Adrenal gland (tissue), 12 donors: ENCODE measurements around the gene ASB18. TPM values are rescaled to one million over a fixed set of nuclear protein-coding genes. Genes with fewer than 3 reads are reported as not detected.

Experiments used
- DNase-seq, 7 donors: peaks; one replicate each; pipeline ENCODE4 v3.0.0-alpha.2; 2019 to 2020
- H3K27ac ChIP-seq, 5 donors: fragments of 200-600 bp; sonication (generic) in 4 of 5; 1 replicate in 3 of 5; 2 replicates in 2 of 5; pipeline versions ENCODE4 v1.5.1 to v1.8.0; 2016 to 2020; ENCODE audit warnings: mild to moderate bottlenecking in 1 of 5
- H3K27me3 ChIP-seq: fragments of 200-600 bp; 2 replicates; pipeline ENCODE4 v1.8.0; 2021
- H3K36me3 ChIP-seq, 2 donors: fragments of 200-600 bp; replicated peaks in 1 of 2; 1 replicate in 1 of 2; 2 replicates in 1 of 2; pipeline versions ENCODE4 v1.5.1 to v1.8.0; 2018 to 2022
- H3K4me1 ChIP-seq, 2 donors: fragments of 200-600 bp; replicated peaks in 1 of 2; 1 replicate in 1 of 2; 2 replicates in 1 of 2; pipeline versions ENCODE4 v1.5.1 to v1.8.0; 2018 to 2021
- H3K4me3 ChIP-seq, 4 donors: fragments of 200-600 bp; sonication (generic) in 3 of 4; one replicate each; pipeline ENCODE4 v1.5.1; 2016 to 2018
- H3K9me3 ChIP-seq, 3 donors: fragments of 200-600 bp; sonication (generic) in 1 of 3; replicated peaks in 1 of 3; 1 replicate in 2 of 3; 2 replicates in 1 of 3; pipeline versions ENCODE4 v1.5.1 to v1.8.0; 2016 to 2021
- CTCF ChIP-seq, 6 experiments: fragments of 450-650 bp in 4 of 6; fragments of 200-600 bp in 2 of 6; sonication (generic) in 1 of 6; IDR thresholded peaks; 1 replicate in 5 of 6; 2 replicates in 1 of 6; pipeline versions ENCODE4 v1.5.1 to v1.8.0; 2016 to 2021; ENCODE audit warnings: antibody characterized with exemption in 6 of 6, mild to moderate bottlenecking in 2 of 6, moderate library complexity in 1 of 6
- POLR2A ChIP-seq, 2 donors: fragments of 450-650 bp; IDR thresholded peaks; one replicate each; pipeline ENCODE4 v1.6.1; 2017; ENCODE audit warnings: antibody characterized with exemption in 2 of 2, mild to moderate bottlenecking in 2 of 2, moderate library complexity in 1 of 2
- WGBS, 4 donors: extraction: QIAGEN DNeasy Blood & Tissue Kit in 2 of 4; methylation state at CpG; one replicate each; pipeline versions ENCODE4 v1.1.5 to v1.1.7; 2013 to 2017; 5-methylcytosine and 5-hydroxymethylcytosine counted together
- intact Hi-C, 2 donors: fragments of 100-400 bp; cut with DNase I; formaldehyde crosslinking; loops; one replicate each; pipeline versions ENCODE4 v1.14.1 to v1.15.0; 2022 to 2023
- polyA plus RNA-seq, 3 donors: library from polyadenylated mRNA; stranded (reverse); fragments of 200-250 nt in 2 of 3; fragments of 350-450 nt in 1 of 3; fragmentation: Illumina TruSeq in 1 of 3; extraction: RNeasy Lipid Tissue Mini Kit (QIAGEN cat#74804) in 1 of 3; gene quantifications; one replicate each; pipeline ENCODE4 v1.2.3, GENCODE V29; 2013 to 2014
- total RNA-seq, 9 donors: library from RNA; depleted of rRNA in 4 of 9; stranded (reverse); fragments of >200 nt in 4 of 9; fragments of 120-200 nt in 1 of 9; fragmentation: NEBNext Ultra II Directional in 1 of 9; extraction: Animal tissue kit (Norgen Biotek cat#: 25700) in 1 of 9; gene quantifications; one replicate each; pipeline versions ENCODE4 v1.1.0 to v1.2.4, GENCODE V29; 2013 to 2023
- donor health status: healthy with polysubstance abuse.
- donor health status: Bipolar disorder and iron deficiency.
- donor health status: DM: yes; HTN: yes; CAD: no.
- donor health status: DM: no; HTN: no; CAD: no.
- donor health status: DM: no; HTN: no; CAD: no.
- donor health status: DM: yes; HTN: yes; CAD: no.

Gene ASB18
- total and polyA plus RNA-seq, 12 donors = not detected

- Histone ChIP-seq H3K9me3 (no peaks in the 10 kb centered on the region), H3K4me1 (no peaks in the 10 kb centered on the region), H3K27me3 (peaks cover 19% of the 10 kb centered on the region), H3K27ac (no peak overlapping the region), H3K36me3 (no peaks in the 10 kb centered on the region), H3K4me3 (no peak overlapping the region)
- TF ChIP-seq POLR2A (IDR thresholded peaks at IDR 0.05) (no peak), CTCF (IDR thresholded peaks at IDR 0.05) (no peak)
- intact Hi-C loops = no loop called here
- no peak for DNase-seq
- 32 to 40% (median 35%) methylated on average over 4 of the region's 4 CpGs for WGBS, 4 donors
Observed at GRCh38 chr2:236217926-236218325, 46.3 kb downstream of the ASB18 start.

- WGBS, 4 donors = 85 to 92% (median 89%) methylated on average over 5 to 7 of the region's 7 CpGs
- DNase-seq = no peak
- Histone ChIP-seq H3K27ac (no peak overlapping the region), H3K4me3 (no peak overlapping the region), H3K27me3 (peaks cover 19% of the 10 kb centered on the region), H3K4me1 (no peaks in the 10 kb centered on the region), H3K36me3 (no peaks in the 10 kb centered on the region), H3K9me3 (no peaks in the 10 kb centered on the region)
- intact Hi-C loops = no loop called here
- TF ChIP-seq CTCF (IDR thresholded peaks at IDR 0.05) (no peak), POLR2A (IDR thresholded peaks at IDR 0.05) (no peak)
Observed at GRCh38 chr2:236216711-236217110, 47.5 kb downstream of the ASB18 start.

- WGBS, 4 donors = 68 to 79% (median 76%) methylated on average over 12 of the region's 12 CpGs
- TF ChIP-seq CTCF (IDR thresholded peaks at IDR 0.05) = no peak
- no peak for TF ChIP-seq POLR2A (IDR thresholded peaks at IDR 0.05)
- Histone ChIP-seq H3K4me3 (no peak overlapping the region), H3K27ac (no peak overlapping the region), H3K4me1 (no peaks in the 10 kb centered on the region), H3K9me3 (no peaks in the 10 kb centered on the region), H3K27me3 (peaks cover 19% of the 10 kb centered on the region), H3K36me3 (no peaks in the 10 kb centered on the region)
- no peak for DNase-seq
- intact Hi-C loops = no loop called here
Observed at GRCh38 chr2:236215761-236216333, 48.4 kb downstream of the ASB18 start.

- WGBS, 4 donors = 78 to 100% (median 79%) methylated on average over 1 to 6 of the region's 6 CpGs
- intact Hi-C loops = no loop called here
- no peak for TF ChIP-seq POLR2A (IDR thresholded peaks at IDR 0.05)
- TF ChIP-seq CTCF (IDR thresholded peaks at IDR 0.05) = no peak
- no peaks in the 10 kb centered on the region for H3K9me3 ChIP-seq
- H3K4me1 ChIP-seq = no peaks in the 10 kb centered on the region
- H3K27ac ChIP-seq = no peak overlapping the region
- peaks cover 19% of the 10 kb centered on the region for H3K27me3 ChIP-seq
- H3K36me3 ChIP-seq = no peaks in the 10 kb centered on the region
- DNase-seq = no peak
- no peak overlapping the region for H3K4me3 ChIP-seq
Observed at GRCh38 chr2:236215196-236215595, 49.0 kb downstream of the ASB18 start.
